ENCODE results near the gene PLAU. TPM values are rescaled to one million over a fixed set of nuclear protein-coding genes. Genes with fewer than 3 reads are reported as not detected.

Gene PLAU
- total and polyA plus RNA-seq, 10 of the 15 experiments (the other 5 are each of a cell fraction or from before 2014, with no cell fraction given), result 2.5 to 20.9 (median 11.5) TPM

DNA sequence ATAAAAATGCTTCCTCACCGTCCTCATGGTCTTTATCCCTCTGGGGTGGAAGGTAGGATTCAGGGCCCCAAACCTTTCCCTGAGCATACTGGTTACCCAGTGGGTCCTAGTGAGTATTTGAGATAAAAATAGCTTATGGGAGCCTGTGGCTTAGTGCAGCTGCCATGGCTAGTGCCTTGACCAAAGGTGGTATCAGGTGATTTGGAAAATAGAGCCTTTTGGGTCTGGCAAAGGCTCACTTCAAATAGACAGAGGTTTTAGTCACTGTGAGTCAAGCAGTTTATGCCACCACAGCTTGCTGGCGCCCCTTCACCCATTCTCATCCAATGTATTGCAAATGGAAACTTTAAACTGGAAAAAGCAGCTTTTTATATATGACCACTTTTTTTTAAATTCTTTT lies 30.4 kb downstream of the PLAU start:
- Histone ChIP-seq H3K4me2 (ENCODE audit: control insufficient read depth, insufficient read depth) (no peak overlapping the region), H4K20me1 (ENCODE audit: control insufficient read depth, insufficient read depth) (no peaks in the 10 kb centered on the region), H3K27me3 (replicated peaks in 1 of 2; ENCODE audit: control insufficient read depth in 2 of 2, insufficient read depth in 2 of 2, low read length in 1 of 2) (no peaks in the 10 kb centered on the region), H3K79me2 (ENCODE audit: control insufficient read depth, insufficient read depth, low read length) (no peaks in the 10 kb centered on the region), H3K9me3 (replicated peaks; ENCODE audit: control insufficient read depth, insufficient read depth, low read length) (no peaks in the 10 kb centered on the region; the same call in 2 of the 3 replicates), H2AFZ (ENCODE audit: control insufficient read depth, low read depth, low read length) (no peak overlapping the region), H3K9ac (ENCODE audit: control insufficient read depth, insufficient read depth, low read length) (no peak overlapping the region), H3K36me3 (ENCODE audit: control insufficient read depth in 2 of 2, insufficient read depth in 2 of 2, low read length in 1 of 2) (no peaks in the 10 kb centered on the region), H3K27ac (ENCODE audit: control insufficient read depth, insufficient read depth) (no peak overlapping the region), H3K4me1 (ENCODE audit: control insufficient read depth, insufficient read depth, low read length) (no peaks in the 10 kb centered on the region), H3K4me3 (no peak overlapping the region)
- BruUV-seq (replicated peaks), result no TSS peak
- FAIRE-seq, result no peak
- ATAC-seq, result no peak
- no peak for TF ChIP-seq NBN (IDR thresholded peaks at IDR 0.05)
- TF ChIP-seq, protein P1, sequence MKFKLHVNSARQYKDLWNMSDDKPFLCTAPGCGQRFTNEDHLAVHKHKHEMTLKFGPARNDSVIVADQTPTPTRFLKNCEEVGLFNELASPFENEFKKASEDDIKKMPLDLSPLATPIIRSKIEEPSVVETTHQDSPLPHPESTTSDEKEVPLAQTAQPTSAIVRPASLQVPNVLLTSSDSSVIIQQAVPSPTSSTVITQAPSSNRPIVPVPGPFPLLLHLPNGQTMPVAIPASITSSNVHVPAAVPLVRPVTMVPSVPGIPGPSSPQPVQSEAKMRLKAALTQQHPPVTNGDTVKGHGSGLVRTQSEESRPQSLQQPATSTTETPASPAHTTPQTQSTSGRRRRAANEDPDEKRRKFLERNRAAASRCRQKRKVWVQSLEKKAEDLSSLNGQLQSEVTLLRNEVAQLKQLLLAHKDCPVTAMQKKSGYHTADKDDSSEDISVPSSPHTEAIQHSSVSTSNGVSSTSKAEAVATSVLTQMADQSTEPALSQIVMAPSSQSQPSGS (IDR thresholded peaks at IDR 0.05; ENCODE audit: low read length), result no peak
- TF ChIP-seq SIX5 (IDR thresholded peaks at IDR 0.05; ENCODE audit: low read depth, low read length, severe bottlenecking), result no peak
- TF ChIP-seq, protein P2, sequence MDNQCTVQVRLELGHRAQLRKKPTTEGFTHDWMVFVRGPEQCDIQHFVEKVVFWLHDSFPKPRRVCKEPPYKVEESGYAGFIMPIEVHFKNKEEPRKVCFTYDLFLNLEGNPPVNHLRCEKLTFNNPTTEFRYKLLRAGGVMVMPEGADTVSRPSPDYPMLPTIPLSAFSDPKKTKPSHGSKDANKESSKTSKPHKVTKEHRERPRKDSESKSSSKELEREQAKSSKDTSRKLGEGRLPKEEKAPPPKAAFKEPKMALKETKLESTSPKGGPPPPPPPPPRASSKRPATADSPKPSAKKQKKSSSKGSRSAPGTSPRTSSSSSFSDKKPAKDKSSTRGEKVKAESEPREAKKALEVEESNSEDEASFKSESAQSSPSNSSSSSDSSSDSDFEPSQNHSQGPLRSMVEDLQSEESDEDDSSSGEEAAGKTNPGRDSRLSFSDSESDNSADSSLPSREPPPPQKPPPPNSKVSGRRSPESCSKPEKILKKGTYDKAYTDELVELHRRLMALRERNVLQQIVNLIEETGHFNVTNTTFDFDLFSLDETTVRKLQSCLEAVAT (IDR thresholded peaks at IDR 0.05), result no peak
- TF ChIP-seq SRF (IDR thresholded peaks at IDR 0.05; ENCODE audit: low read depth in 2 of 2, low read length in 2 of 2), result no peak
- no peak for TF ChIP-seq REST (IDR thresholded peaks at IDR 0.05; ENCODE audit: low read depth, low read length)
- TF ChIP-seq FOXK2 (IDR thresholded peaks at IDR 0.05), result no peak
- no peak for TF ChIP-seq ZZZ3 (IDR thresholded peaks at IDR 0.05; ENCODE audit: control insufficient read depth, insufficient read length, low read depth)
- TF ChIP-seq NKRF (conservative IDR thresholded peaks at IDR 0.05), result no peak
- TF ChIP-seq JUND (IDR thresholded peaks at IDR 0.05; ENCODE audit: low read depth, low read length), result no peak
- no peak for TF ChIP-seq SMC3 (IDR thresholded peaks at IDR 0.05; ENCODE audit: borderline replicate concordance, low read length)
- TF ChIP-seq MEF2A (IDR thresholded peaks at IDR 0.05; ENCODE audit: insufficient read depth, low read depth, low read length), result no peak
- DNase-seq (ENCODE audit: low read depth, low spot score), result no peak
- in situ Hi-C loops (cut with MboI) (no loop called here), intact Hi-C loops (cut with micrococcal nuclease; ENCODE audit: unreplicated experiment) (no loop called here)
- CTCF ChIA-PET, result interaction anchor here (0.7 to 21.2 kb wide), 45 partner anchors 8 to 352 kb away, joined by 3 to 930 read pairs (median 7); partner anchors contain the start of genes CAMK2G and PLAU
- SMC1A ChIA-PET (ENCODE audit: uncharacterized antibody, unreplicated experiment), result interaction anchor here (0.7 to 34.4 kb wide), 33 partner anchors 9 to 359 kb away, joined by 3 to 1048 read pairs (median 6); partner anchors contain the start of gene PLAU
- RAD21 ChIA-PET (ENCODE audit: unreplicated experiment), result interaction anchor here (0.5 to 19.6 kb wide), 33 partner anchors 9 to 294 kb away, joined by 3 to 616 read pairs (median 5); partner anchors contain the start of gene CAMK2G
- POLR2A ChIA-PET, result interaction anchor here (1.0 to 3.7 kb wide), 4 partner anchors 40 to 52 kb away, joined by 3 to 32 read pairs (median 4); no protein-coding TSS in a partner anchor
- 26% methylated on average over 2 of the region's 2 CpGs for WGBS (ENCODE audit: insufficient coverage, insufficient replicate concordance, low lambda C conversion rate, missing lambda C conversion rate)

All from GM12878 (cell line).